ENCODE results near the gene PDIA2.

PDIA2 gene

DNA sequence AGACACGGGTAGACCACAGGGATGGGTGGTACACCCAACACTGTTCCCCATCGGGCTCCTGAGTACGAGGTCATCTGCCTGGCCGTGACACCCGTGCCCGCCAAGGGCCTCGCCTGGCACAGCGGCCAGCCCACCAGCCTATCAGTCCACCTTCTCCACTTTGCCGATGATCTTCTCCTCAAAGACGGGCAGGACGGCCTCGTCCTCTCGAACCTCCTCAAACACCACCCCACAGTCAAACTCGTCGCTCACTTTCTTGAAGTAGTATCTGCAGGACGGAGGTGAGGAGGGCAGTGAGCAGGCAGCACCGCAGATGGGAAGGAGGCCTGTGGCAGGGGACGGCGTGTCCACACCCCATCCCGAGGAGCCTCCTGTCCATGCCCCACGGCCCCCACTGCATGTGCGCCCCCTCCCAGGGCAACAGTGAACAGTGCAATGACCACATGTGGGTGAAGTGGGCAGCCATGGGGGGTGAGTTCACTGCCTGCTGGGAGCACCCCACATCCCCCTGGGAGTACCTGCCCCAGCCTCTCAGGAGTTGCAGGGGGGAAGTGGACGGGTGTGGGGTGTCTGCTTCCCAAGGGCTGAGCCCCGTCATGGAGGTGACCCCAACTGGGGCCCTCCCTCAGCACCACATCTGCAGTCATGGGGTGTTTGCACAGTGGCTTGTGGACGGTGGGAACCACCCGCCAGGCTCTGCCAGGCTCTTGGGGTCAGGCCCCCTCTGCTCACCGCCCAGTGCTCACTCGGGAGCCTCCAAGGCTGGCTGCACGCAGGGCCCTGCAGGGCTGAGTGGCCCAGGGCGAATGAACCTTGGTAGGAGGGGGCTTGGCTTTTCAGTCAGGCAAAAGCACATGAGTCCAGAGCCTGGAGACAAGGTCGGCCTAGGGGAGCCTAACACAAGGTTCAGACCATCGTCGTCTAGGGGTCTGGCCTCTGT is 5.3 kb downstream of the PDIA2 start:
- no peak for DNase-seq (ENCODE audit: low read depth)
- H3K4me3 ChIP-seq (ENCODE audit: low read length): no peak overlapping the region
- TF ChIP-seq, protein P1, sequence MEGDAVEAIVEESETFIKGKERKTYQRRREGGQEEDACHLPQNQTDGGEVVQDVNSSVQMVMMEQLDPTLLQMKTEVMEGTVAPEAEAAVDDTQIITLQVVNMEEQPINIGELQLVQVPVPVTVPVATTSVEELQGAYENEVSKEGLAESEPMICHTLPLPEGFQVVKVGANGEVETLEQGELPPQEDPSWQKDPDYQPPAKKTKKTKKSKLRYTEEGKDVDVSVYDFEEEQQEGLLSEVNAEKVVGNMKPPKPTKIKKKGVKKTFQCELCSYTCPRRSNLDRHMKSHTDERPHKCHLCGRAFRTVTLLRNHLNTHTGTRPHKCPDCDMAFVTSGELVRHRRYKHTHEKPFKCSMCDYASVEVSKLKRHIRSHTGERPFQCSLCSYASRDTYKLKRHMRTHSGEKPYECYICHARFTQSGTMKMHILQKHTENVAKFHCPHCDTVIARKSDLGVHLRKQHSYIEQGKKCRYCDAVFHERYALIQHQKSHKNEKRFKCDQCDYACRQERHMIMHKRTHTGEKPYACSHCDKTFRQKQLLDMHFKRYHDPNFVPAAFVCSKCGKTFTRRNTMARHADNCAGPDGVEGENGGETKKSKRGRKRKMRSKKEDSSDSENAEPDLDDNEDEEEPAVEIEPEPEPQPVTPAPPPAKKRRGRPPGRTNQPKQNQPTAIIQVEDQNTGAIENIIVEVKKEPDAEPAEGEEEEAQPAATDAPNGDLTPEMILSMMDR (conservative IDR thresholded peaks at IDR 0.05; ENCODE audit: low read depth, low read length): no peak

DNA sequence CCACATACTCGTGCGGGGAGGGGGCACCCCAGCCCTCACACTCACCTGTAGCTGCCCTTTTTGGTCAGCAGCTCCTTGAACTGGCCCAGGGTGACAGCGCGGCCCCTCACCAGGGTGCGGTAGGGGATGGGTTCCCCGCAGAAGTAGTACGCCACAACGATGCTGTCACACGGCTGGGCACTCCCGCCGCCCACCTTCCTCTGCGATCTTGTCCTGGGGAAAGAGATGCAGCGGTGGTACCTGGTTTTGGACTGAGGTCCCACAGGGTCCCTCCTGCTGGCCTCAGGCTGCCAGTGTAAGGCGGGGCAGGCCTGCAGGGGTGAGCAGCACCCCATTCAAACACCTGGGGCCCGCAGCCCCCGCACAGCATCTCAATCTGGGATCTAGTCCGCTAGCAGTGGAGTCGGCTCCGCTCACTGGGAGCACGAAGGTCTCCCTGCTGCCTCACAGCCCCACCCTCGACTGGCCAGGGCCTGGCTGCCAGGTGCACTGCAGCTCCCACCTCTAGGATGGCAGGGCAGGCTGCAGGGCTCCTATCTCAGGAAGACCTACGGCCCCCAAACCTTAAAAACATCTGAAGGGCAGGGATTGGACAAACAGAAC is 6.5 kb downstream of the PDIA2 start:
- DNase-seq (ENCODE audit: low read depth): no peak
- no peak overlapping the region for H3K4me3 ChIP-seq (ENCODE audit: low read length)
- TF ChIP-seq, protein P1 (conservative IDR thresholded peaks at IDR 0.05; ENCODE audit: low read depth, low read length): no peak

DNA sequence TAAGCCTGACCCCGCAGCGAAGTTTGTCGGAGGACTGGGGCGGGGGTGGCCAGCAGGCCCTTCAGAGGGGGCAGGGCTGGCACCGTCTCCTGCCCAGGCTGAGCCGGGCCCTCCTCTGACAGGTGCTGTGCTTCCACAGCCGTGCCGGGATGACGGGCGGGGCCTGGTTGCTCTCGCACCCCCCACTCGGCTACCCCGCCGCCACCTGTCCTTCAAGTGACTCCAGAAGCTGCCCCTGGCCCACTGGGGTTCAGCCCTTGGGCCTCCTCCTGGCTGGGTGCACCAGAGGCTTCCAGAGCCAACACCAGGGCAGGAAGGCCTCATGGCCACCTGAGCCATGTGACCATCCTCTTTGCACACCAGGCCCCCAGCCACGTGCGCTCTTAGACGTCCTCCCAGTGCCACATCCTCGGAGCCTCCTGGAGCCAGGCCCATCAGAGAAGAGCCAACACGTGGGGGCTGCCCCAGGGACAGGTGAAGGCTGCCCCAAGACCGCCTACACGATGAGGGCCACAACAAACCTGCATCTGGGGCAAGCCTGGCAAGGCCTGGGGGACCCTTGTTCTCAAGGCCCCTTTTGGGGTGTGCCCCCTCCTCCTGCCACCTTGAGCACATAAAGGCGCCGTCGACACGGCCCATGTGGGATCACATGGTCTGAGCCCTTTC is 7.2 kb downstream of the PDIA2 start:
- no peak for DNase-seq (ENCODE audit: low read depth)
- TF ChIP-seq, protein P1 (conservative IDR thresholded peaks at IDR 0.05; ENCODE audit: low read depth, low read length): no peak
- no peak overlapping the region for H3K4me3 ChIP-seq (ENCODE audit: low read length)

DNA sequence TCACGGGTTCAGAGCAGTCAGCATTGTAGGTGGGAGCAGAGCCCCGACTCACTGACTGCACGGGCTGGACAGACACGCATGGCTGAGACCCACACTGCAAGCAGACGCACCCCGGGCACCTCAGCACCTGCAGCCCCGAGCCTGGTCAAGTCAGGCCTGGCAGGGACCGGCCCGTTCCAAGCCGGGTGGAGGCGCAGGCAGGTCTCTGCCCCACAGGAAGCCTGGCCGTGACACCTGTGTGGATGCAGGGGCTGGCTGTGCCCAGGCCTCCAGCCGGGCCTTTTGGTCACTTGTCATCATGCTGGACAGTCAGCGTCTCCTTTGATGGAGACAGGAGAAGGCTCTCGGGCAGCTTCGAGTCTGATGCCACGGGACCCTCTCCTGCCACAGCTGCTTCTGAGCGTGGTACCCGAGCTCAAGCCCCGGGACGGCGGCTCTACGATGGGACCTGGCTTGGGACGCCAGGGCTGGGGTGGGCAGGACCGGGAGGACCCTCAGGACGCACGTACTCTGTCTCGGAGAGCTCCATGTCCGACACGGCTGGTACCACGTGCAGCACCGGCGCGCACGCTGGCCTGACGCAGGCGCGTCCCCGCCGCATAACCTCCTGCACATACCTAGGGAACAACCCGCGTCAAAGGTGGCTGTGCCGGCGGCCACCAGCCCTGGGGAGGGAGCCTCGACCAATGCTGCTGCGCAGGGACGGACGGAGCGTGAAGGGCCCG is 7.9 kb downstream of the PDIA2 start:
- H3K4me3 ChIP-seq (ENCODE audit: low read length): no peak overlapping the region
- TF ChIP-seq, protein P1 (conservative IDR thresholded peaks at IDR 0.05; ENCODE audit: low read depth, low read length): no peak
- no peak for DNase-seq (ENCODE audit: low read depth)

DNA sequence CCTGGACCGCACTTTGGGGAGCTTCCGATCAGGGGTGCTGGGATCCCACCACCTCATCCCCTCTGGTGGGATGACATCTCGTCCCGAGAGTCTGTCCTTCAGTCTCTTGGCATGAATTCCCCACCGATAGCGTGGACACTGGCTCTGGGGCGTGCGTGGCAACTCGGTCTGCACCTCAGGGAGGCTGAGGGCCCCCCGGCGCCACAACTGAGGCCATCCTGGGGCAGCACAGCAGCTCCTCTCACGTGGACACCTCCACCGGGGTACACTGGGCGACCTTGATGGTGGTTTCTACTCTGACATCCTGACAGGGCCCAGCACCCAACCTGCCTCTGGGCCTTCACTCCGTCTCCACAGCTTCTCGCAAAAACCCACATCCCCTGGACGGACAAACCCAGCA is 8.6 kb downstream of the PDIA2 start:
- H3K4me3 ChIP-seq (ENCODE audit: low read length): no peak overlapping the region
- TF ChIP-seq, protein P1 (conservative IDR thresholded peaks at IDR 0.05; ENCODE audit: low read depth, low read length): no peak
- DNase-seq (ENCODE audit: low read depth): no peak

DNA sequence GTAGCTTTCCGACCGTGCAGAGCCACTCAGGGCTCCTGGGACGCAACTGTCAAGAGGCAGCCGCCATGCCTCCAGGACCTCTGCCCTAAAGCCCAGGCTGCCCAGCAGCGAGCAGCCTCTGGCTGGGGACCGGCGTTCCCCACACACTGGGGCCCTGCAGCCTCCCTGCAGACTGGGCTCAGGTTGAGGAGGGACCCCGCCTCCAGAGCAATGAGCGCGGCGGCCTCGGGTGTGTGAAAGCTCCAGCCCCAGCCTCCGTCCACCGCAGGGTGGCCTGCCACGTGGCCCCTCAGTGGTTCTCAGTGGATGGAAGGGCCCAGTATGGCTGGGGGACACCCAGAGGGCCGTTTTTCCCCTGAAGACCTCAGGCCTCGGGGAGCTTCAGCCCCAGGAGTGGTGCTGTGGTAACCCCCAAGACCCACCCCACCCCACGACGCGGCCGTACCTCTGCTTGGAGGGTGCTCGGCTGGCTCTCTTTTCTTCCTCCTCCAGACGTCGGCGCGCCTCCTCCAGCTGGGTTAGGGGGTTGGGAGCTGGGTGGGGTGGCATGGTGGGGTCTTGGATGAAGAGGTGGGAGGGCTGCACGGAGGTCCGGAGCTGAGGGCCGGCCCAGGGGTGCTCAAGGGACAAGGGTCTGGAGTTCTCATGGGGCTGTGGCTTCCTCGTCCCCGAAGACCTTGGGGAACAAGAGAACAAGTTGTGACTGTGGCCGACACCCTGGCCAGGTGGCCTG is 10.2 kb downstream of the PDIA2 start:
- H3K4me3 ChIP-seq (ENCODE audit: low read length): no peak overlapping the region
- TF ChIP-seq, protein P1 (conservative IDR thresholded peaks at IDR 0.05; ENCODE audit: low read depth, low read length): no peak
- DNase-seq (ENCODE audit: low read depth): no peak
